DOHH2 (cell line): ENCODE measurements around the gene SCN8A.

Experiments
- EZH2phosphoT487 ChIP-seq: fragments of 200-600 bp; sonication (generic); IDR thresholded peaks from 2 replicates; pipeline ENCODE4 v1.6.1; 2017; ENCODE audit warnings: borderline replicate concordance, mild to moderate bottlenecking, antibody characterized with exemption, low read length, moderate library complexity, mixed read lengths
- TF ChIP-seq, protein P1 (sequence below): fragments of 200-600 bp; sonication (generic); IDR thresholded peaks from one replicate; pipeline ENCODE4 v1.5.1; 2014; ENCODE audit warnings: antibody characterized with exemption, mild to moderate bottlenecking, low read depth, low read length; ENCODE audit not compliant: poor library complexity, severe bottlenecking

DNA sequence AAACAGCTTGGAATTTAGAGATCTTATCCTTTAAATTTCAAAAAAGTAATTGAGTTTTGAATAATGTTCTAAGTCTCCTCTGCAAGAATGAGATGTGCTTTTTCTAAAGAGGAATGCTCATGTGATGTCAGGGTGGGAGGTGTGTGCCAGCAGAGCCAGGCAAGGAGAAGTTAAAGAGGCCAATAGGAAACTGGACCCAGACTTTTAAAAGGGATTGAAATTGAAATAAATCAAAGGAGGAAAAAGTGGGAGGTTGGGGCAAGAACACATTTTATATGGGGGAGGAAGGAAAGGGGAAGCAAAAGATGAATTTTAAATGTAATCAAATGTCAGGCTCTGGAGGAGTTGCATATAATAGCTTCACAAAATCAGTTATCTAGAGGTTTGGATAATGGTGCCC, 131.4 kb downstream of the SCN8A start:
- TF ChIP-seq, protein P1, sequence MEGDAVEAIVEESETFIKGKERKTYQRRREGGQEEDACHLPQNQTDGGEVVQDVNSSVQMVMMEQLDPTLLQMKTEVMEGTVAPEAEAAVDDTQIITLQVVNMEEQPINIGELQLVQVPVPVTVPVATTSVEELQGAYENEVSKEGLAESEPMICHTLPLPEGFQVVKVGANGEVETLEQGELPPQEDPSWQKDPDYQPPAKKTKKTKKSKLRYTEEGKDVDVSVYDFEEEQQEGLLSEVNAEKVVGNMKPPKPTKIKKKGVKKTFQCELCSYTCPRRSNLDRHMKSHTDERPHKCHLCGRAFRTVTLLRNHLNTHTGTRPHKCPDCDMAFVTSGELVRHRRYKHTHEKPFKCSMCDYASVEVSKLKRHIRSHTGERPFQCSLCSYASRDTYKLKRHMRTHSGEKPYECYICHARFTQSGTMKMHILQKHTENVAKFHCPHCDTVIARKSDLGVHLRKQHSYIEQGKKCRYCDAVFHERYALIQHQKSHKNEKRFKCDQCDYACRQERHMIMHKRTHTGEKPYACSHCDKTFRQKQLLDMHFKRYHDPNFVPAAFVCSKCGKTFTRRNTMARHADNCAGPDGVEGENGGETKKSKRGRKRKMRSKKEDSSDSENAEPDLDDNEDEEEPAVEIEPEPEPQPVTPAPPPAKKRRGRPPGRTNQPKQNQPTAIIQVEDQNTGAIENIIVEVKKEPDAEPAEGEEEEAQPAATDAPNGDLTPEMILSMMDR = no peak
- no peak for TF ChIP-seq EZH2phosphoT487
